Neutrophil (primary cell): ENCODE measurements around the gene TENM3.
"Not testable (repeated sequence)": the region's sequence is repeated elsewhere in the genome, so short reads cannot be mapped to it uniquely, and the experiment has no call there.

ENCODE experiments used
- H3K27ac ChIP-seq: fragments of 200-600 bp; sonication (generic); 2 replicates; pipeline ENCODE4 v1.5.1; 2016; ENCODE audit warnings: mild to moderate bottlenecking, moderate library complexity
- H3K27me3 ChIP-seq: fragments of 200-600 bp; sonication (generic); 2 replicates; pipeline ENCODE4 v1.6.0; 2016; ENCODE audit warnings: mild to moderate bottlenecking
- H3K36me3 ChIP-seq: fragments of 200-600 bp; sonication (generic); 2 replicates; pipeline ENCODE4 v1.5.1; 2017
- H3K4me1 ChIP-seq, 2 experiments: fragments of 200-600 bp in 1 of 2; sonication (generic) in 1 of 2; 1 replicate in 1 of 2; 2 replicates in 1 of 2; pipeline versions ENCODE4 v1.5.1 to v1.6.1; 2013 to 2016; ENCODE audit warnings: low read depth in 1 of 2, low read length in 1 of 2, mild to moderate bottlenecking in 1 of 2, moderate library complexity in 1 of 2; ENCODE audit not compliant: control insufficient read depth in 1 of 2, insufficient read depth in 1 of 2
- H3K4me3 ChIP-seq, 2 experiments: fragments of 200-600 bp in 1 of 2; sonication (generic) in 1 of 2; 1 replicate in 1 of 2; 2 replicates in 1 of 2; pipeline ENCODE4 v1.5.1; 2013 to 2016; ENCODE audit warnings: low read depth in 1 of 2, low read length in 1 of 2, mild to moderate bottlenecking in 1 of 2, moderate library complexity in 1 of 2
- H3K9me3 ChIP-seq: fragments of 200-600 bp; sonication (generic); 2 replicates; pipeline ENCODE4 v1.5.1; 2016
- CTCF ChIP-seq: fragments of 200-600 bp; sonication (generic); IDR thresholded peaks from 2 replicates; pipeline ENCODE4 v1.5.1; 2016; ENCODE audit warnings: antibody characterized with exemption

The TENM3 gene

GRCh38 chr4:182233310-182234090 is 9.7 kb upstream of the TENM3 start:
- no peak for TF ChIP-seq CTCF
- Histone ChIP-seq H3K9me3 (no peaks in the 10 kb centered on the region), H3K27ac (no peak overlapping the region), H3K4me1 (no peaks in the 10 kb centered on the region), H3K27me3 (no peaks in the 10 kb centered on the region), H3K36me3 (no peaks in the 10 kb centered on the region), H3K4me3 (no peak overlapping the region)

- TF ChIP-seq CTCF: no peak
- H3K27ac ChIP-seq: no peak overlapping the region
- no peaks in the 10 kb centered on the region for H3K9me3 ChIP-seq
These were observed 8.0 kb upstream of the TENM3 start for GRCh38 chr4:182235021-182235795.

GRCh38 chr4:182236186-182236585 is 7.0 kb upstream of the TENM3 start:
- H3K9me3 ChIP-seq: no peaks in the 10 kb centered on the region
- no peak for TF ChIP-seq CTCF
- H3K27ac ChIP-seq: no peak overlapping the region
- no peaks in the 10 kb centered on the region for H3K36me3 ChIP-seq
- no peaks in the 10 kb centered on the region for H3K27me3 ChIP-seq
- no peaks in the 10 kb centered on the region for H3K4me1 ChIP-seq
- H3K4me3 ChIP-seq: no peak overlapping the region

More at GRCh38 chr4:182235021-182235795, 8.0 kb upstream of the TENM3 start:
- H3K36me3 ChIP-seq: no peaks in the 10 kb centered on the region
- H3K27me3 ChIP-seq: no peaks in the 10 kb centered on the region
- H3K4me3 ChIP-seq: no peak overlapping the region
- H3K4me1 ChIP-seq: no peaks in the 10 kb centered on the region

GRCh38 chr4:182237010-182237409 is 6.2 kb upstream of the TENM3 start:
- not testable (repeated sequence) for H3K4me3 ChIP-seq, H3K36me3 ChIP-seq, H3K9me3 ChIP-seq, H3K27me3 ChIP-seq, H3K4me1 ChIP-seq, H3K27ac ChIP-seq

- H3K27me3 ChIP-seq: no peaks in the 10 kb centered on the region
- no peak overlapping the region for H3K4me3 ChIP-seq
- H3K36me3 ChIP-seq: no peaks in the 10 kb centered on the region
- no peaks in the 10 kb centered on the region for H3K4me1 ChIP-seq
- H3K9me3 ChIP-seq: no peaks in the 10 kb centered on the region
- TF ChIP-seq CTCF: no peak
- H3K27ac ChIP-seq: no peak overlapping the region
These were observed 4.8 kb upstream of the TENM3 start for GRCh38 chr4:182238355-182238931.
